ENCODE results near the gene GLIS2. TPM values are rescaled to one million over a fixed set of nuclear protein-coding genes. Genes with fewer than 3 reads are reported as not detected.
A peak's percentile ranks its signal among the peaks of the same experiment; 100 is the strongest.

Gene GLIS2
- total and polyA plus RNA-seq, 10 of the 15 experiments (the other 5 are each of a cell fraction or from before 2014, with no cell fraction given), result 0.03 to 0.64 (median 0.18) TPM; not detected in 4

GRCh38 chr16:4372578-4373355 is 56.9 kb downstream of the GLIS2 start:
- no peaks in the 10 kb centered on the region for H3K27me3 ChIP-seq (replicated peaks in 1 of 2; ENCODE audit: control insufficient read depth in 2 of 2, insufficient read depth in 2 of 2, low read length in 1 of 2)
- no peak for DNase-seq (ENCODE audit: low read depth, low spot score)
- H3K4me2 ChIP-seq (ENCODE audit: control insufficient read depth, insufficient read depth), result peak overlapping the region; percentile 82
- no peak overlapping the region for H2AFZ ChIP-seq (ENCODE audit: control insufficient read depth, low read depth, low read length)
- H3K4me3 ChIP-seq, result no peak overlapping the region
- WGBS (ENCODE audit: insufficient coverage, insufficient replicate concordance, low lambda C conversion rate, missing lambda C conversion rate), result 81% methylated on average over 10 of the region's 10 CpGs
- H3K4me1 ChIP-seq (ENCODE audit: control insufficient read depth, insufficient read depth, low read length), result no peaks in the 10 kb centered on the region
- ChIA-PET CTCF (interaction anchor here (1.3 kb wide), 2 partner anchors 21 to 30 kb away, joined by 3 read pairs; partner anchors contain the start of gene PAM16), SMC1A (ENCODE audit: uncharacterized antibody, unreplicated experiment) (no interaction called here), RAD21 (ENCODE audit: unreplicated experiment) (no interaction called here), POLR2A (no interaction called here)
- intact Hi-C loops (cut with micrococcal nuclease; ENCODE audit: unreplicated experiment) (no loop called here), in situ Hi-C loops (cut with MboI) (no loop called here)
- H3K27ac ChIP-seq (ENCODE audit: control insufficient read depth, insufficient read depth), result no peak overlapping the region
- H4K20me1 ChIP-seq (ENCODE audit: control insufficient read depth, insufficient read depth), result peaks cover 5% of the 10 kb centered on the region
- no peak for FAIRE-seq
- TF ChIP-seq E2F8 (IDR thresholded peaks at IDR 0.05; ENCODE audit: low read depth, partially characterized antibody) (no peak), RB1 (IDR thresholded peaks at IDR 0.05; ENCODE audit: borderline replicate concordance) (no peak), JUND (IDR thresholded peaks at IDR 0.05; ENCODE audit: low read depth, low read length) (no peak), NR2C2 (IDR thresholded peaks at IDR 0.05; ENCODE audit: borderline replicate concordance, control insufficient read depth, insufficient read length, low read depth) (no peak), CREM (IDR thresholded peaks at IDR 0.05; ENCODE audit: low read depth) (no peak), MXI1 (IDR thresholded peaks at IDR 0.05; ENCODE audit: low read depth, low read length) (no peak), BRCA1 (IDR thresholded peaks at IDR 0.05; ENCODE audit: low read depth, low read length) (no peak), MEF2B (IDR thresholded peaks at IDR 0.05; ENCODE audit: partially characterized antibody, poor library complexity, severe bottlenecking) (peak; percentile 83)
- peak; percentile 17 for ATAC-seq
- H3K36me3 ChIP-seq (ENCODE audit: control insufficient read depth in 2 of 2, insufficient read depth in 2 of 2, low read length in 1 of 2), result peaks cover 0 to 3% of the 10 kb centered on the region in 2 experiments; a peak in 2 of 4 replicates
- H3K9me3 ChIP-seq (replicated peaks; ENCODE audit: control insufficient read depth, insufficient read depth, low read length), result no peaks in the 10 kb centered on the region
- no peaks in the 10 kb centered on the region for H3K79me2 ChIP-seq (ENCODE audit: control insufficient read depth, insufficient read depth, low read length)
- H3K9ac ChIP-seq (ENCODE audit: control insufficient read depth, insufficient read depth, low read length), result no peak overlapping the region
- BruUV-seq (replicated peaks), result no TSS peak
